ENCODE results near the gene WDR35. TPM values are rescaled to one million over a fixed set of nuclear protein-coding genes. Genes with fewer than 3 reads are reported as not detected.
"Not testable (repeated sequence)": the region's sequence is repeated elsewhere in the genome, so short reads cannot be mapped to it uniquely, and the experiment has no call there.

WDR35 gene
- polyA plus RNA-seq, 1 experiment: 9.1 TPM

DNA sequence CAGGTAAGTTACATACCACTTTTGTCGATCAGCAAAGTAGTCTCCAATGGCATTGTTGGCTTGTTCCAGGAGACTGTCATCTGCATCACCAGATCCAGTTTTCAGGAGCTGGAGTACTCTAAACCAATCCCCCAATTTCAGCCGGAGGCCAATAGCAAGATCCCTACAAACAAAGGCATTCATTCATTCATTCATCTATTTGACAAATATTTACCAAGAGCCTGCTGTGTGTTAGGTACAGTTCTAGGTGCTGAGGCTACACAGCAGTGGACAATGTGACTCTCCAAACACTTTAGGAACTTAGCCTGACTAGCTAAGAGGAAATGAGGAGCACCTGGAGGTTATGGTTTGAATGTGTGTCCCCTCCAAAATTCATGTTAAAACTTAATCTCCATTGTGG lies 53.7 kb downstream of the WDR35 start:
- ChIA-PET POLR2A (no interaction called here), CTCF (interaction anchor here (0.5 kb wide), 1 partner anchor 171 kb away, joined by 4 read pairs; no protein-coding TSS in a partner anchor)
- DNase-seq (ENCODE audit: low read depth, low spot score): no peak
- Histone ChIP-seq H3K27me3 (ENCODE audit: control insufficient read depth, insufficient read depth, low read length) (no peaks in the 10 kb centered on the region), H3K9me3 (ENCODE audit: control insufficient read depth, insufficient read depth, low read length) (no peaks in the 10 kb centered on the region), H3K4me3 (ENCODE audit: low read depth, low read length) (no peak overlapping the region), H3K27ac (ENCODE audit: low read depth, low read length) (no peak overlapping the region)
- TF ChIP-seq CTCF (IDR thresholded peaks at IDR 0.05; ENCODE audit: low read depth, low read length): no peak

DNA sequence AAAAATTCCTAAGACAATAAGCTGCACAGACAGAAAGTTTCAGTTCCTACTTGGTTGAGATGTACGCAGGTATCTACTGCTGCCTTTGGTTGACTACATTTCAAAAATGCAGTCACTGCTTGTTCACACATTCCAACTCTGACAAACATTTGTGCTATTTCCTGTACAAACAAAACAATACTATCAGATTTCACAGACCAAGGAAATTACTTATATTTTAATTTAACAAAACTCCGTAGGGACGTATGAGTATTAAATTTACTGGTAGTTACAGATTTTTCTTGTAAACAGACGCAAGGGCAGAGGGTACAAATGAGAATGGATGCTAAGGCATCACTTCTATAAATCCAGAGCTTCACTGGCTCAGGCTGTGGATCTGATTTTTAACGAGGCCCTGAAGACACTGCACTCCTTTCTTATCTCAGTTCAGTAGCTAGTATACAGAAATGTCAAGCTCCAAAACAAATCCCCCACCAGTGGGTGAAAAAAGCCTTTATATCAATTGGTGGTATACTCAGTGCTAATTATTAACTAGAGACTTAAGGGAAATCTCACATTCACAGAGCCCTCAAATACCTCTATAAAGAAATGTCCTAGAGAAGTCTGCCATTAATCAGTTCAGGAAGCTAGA lies 56.4 kb downstream of the WDR35 start:
- Histone ChIP-seq H3K27me3 (ENCODE audit: control insufficient read depth, insufficient read depth, low read length) (no peaks in the 10 kb centered on the region), H3K9me3 (ENCODE audit: control insufficient read depth, insufficient read depth, low read length) (peaks cover 5% of the 10 kb centered on the region; the same call in 1 of the 2 replicates), H3K27ac (ENCODE audit: low read depth, low read length) (no peak overlapping the region), H3K4me3 (ENCODE audit: low read depth, low read length) (no peak overlapping the region)
- DNase-seq (ENCODE audit: low read depth, low spot score): peak; percentile 18
- ChIA-PET CTCF (interaction anchor here (1.3 to 1.8 kb wide), 2 partner anchors 22 to 393 kb away, joined by 4 to 6 read pairs; no protein-coding TSS in a partner anchor), POLR2A (interaction anchor here (0.6 to 0.8 kb wide), 2 partner anchors 32 to 385 kb away, joined by 3 read pairs; partner anchors contain the start of gene TTC32)
- TF ChIP-seq CTCF (IDR thresholded peaks at IDR 0.05; ENCODE audit: low read depth, low read length): no peak

DNA sequence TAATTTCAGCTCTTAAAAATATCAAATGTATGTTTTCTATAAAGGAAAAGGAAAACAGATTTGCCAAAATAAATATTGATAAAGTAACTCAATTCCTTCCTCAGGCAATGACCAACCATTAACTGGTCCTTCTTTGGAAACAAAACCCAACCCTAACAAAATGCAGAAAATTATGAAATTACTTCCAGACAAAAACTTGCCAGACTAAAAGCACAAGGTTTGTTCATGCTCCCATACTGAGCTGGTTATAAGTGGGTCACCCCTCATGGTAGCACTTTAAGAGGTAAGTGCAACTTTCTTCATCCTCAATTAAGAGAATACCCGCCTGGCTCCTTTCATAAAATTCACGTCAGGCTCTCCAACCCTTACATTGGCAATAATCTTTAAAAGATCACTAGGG lies 57.0 kb downstream of the WDR35 start:
- Histone ChIP-seq H3K4me3 (ENCODE audit: low read depth, low read length) (no peak overlapping the region), H3K27me3 (ENCODE audit: control insufficient read depth, insufficient read depth, low read length) (no peaks in the 10 kb centered on the region), H3K27ac (ENCODE audit: low read depth, low read length) (no peak overlapping the region), H3K9me3 (ENCODE audit: control insufficient read depth, insufficient read depth, low read length) (peaks cover 5% of the 10 kb centered on the region)
- ChIA-PET POLR2A (no interaction called here), CTCF (interaction anchor here (1.3 kb wide), 1 partner anchor 22 kb away, joined by 6 read pairs; no protein-coding TSS in a partner anchor)
- no peak for TF ChIP-seq CTCF (IDR thresholded peaks at IDR 0.05; ENCODE audit: low read depth, low read length)
- no peak for DNase-seq (ENCODE audit: low read depth, low spot score)

DNA sequence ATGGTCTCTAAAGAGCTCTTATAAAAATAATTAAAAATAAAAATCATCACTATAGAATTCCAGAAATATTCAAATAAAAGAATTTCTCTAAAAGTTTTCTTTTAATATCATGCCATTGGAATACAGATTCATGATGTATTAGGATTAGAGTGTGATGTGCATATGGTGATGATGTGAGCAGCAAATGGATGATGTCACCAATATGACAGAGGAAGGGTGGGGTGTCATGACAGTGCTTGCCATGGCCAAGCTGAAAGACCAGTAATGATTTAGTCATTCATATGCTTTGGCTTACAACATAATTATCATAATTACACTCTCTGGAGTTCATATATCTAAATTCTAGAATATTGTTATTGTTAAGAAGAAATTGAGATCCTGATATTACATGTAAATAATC lies 60.7 kb downstream of the WDR35 start:
- Histone ChIP-seq H3K4me3 (ENCODE audit: low read depth, low read length) (no peak overlapping the region), H3K27ac (ENCODE audit: low read depth, low read length) (no peak overlapping the region), H3K9me3 (ENCODE audit: control insufficient read depth, insufficient read depth, low read length) (peaks cover 5% of the 10 kb centered on the region), H3K27me3 (ENCODE audit: control insufficient read depth, insufficient read depth, low read length) (no peaks in the 10 kb centered on the region)
- no peak for DNase-seq (ENCODE audit: low read depth, low spot score)
- POLR2A ChIA-PET: no interaction called here
- no peak for TF ChIP-seq CTCF (IDR thresholded peaks at IDR 0.05; ENCODE audit: low read depth, low read length)
- CTCF ChIA-PET: interaction anchor here (0.6 to 1.4 kb wide), 2 partner anchors 86 to 168 kb away, joined by 3 to 4 read pairs; no protein-coding TSS in a partner anchor

DNA sequence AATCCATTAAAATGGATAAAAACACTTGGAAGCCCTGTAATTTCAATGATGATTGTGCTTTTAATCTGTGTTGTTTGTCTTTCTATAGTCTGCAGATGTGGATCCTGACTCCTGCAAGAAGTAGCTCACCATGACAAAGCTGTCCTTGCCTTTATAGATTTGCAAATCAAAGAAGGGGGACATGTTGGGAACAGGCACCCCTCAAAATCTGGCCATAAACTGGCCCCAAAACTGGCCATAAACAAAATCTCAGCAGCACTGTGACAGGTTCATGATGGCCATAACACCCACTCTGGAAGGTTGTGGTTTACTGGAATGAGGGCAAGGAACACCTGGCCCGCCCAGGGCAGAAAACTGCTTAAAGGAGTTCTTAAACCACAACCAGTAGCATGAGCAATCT lies 62.1 kb downstream of the WDR35 start:
- H3K4me3 ChIP-seq (ENCODE audit: low read depth, low read length); DNase-seq (ENCODE audit: low read depth, low spot score); H3K9me3 ChIP-seq (ENCODE audit: control insufficient read depth, insufficient read depth, low read length); H3K27me3 ChIP-seq (ENCODE audit: control insufficient read depth, insufficient read depth, low read length); POLR2A ChIA-PET; H3K27ac ChIP-seq (ENCODE audit: low read depth, low read length): not testable (repeated sequence)
- CTCF ChIA-PET: interaction anchor here (0.6 kb wide), 1 partner anchor 442 kb away, joined by 3 read pairs; no protein-coding TSS in a partner anchor

GRCh38 chr2:19924526-19924925 lies 65.4 kb downstream of the WDR35 start:
- DNase-seq (ENCODE audit: low read depth, low spot score); H3K4me3 ChIP-seq (ENCODE audit: low read depth, low read length); H3K27ac ChIP-seq (ENCODE audit: low read depth, low read length); POLR2A ChIA-PET; H3K27me3 ChIP-seq (ENCODE audit: control insufficient read depth, insufficient read depth, low read length); H3K9me3 ChIP-seq (ENCODE audit: control insufficient read depth, insufficient read depth, low read length): not testable (repeated sequence)
- CTCF ChIA-PET: interaction anchor here (0.8 kb wide), 1 partner anchor 31 kb away, joined by 4 read pairs; no protein-coding TSS in a partner anchor

DNA sequence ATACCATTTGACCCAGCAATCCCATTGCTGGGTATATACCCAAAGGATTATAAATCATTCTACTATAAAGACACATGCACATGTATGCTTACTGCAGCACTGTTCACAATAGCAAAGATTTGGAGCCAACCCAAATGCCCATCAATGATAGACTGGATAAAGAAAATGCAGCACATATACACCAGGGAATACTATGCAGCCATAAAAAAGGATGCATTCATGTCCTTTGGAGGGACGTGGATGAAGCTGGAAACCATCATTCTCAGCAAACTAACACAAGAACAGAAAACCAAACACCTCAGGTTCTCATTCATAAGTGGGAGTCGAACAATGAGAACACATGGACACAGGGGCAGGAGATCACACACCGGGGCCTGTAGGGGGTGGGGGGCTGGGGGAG lies 67.7 kb downstream of the WDR35 start:
- H3K9me3 ChIP-seq (ENCODE audit: control insufficient read depth, insufficient read depth, low read length); DNase-seq (ENCODE audit: low read depth, low spot score); POLR2A ChIA-PET; H3K4me3 ChIP-seq (ENCODE audit: low read depth, low read length); H3K27ac ChIP-seq (ENCODE audit: low read depth, low read length); H3K27me3 ChIP-seq (ENCODE audit: control insufficient read depth, insufficient read depth, low read length); CTCF ChIA-PET: not testable (repeated sequence)
